ENCODE measurements around the gene GPR161.

Gene GPR161

DNA sequence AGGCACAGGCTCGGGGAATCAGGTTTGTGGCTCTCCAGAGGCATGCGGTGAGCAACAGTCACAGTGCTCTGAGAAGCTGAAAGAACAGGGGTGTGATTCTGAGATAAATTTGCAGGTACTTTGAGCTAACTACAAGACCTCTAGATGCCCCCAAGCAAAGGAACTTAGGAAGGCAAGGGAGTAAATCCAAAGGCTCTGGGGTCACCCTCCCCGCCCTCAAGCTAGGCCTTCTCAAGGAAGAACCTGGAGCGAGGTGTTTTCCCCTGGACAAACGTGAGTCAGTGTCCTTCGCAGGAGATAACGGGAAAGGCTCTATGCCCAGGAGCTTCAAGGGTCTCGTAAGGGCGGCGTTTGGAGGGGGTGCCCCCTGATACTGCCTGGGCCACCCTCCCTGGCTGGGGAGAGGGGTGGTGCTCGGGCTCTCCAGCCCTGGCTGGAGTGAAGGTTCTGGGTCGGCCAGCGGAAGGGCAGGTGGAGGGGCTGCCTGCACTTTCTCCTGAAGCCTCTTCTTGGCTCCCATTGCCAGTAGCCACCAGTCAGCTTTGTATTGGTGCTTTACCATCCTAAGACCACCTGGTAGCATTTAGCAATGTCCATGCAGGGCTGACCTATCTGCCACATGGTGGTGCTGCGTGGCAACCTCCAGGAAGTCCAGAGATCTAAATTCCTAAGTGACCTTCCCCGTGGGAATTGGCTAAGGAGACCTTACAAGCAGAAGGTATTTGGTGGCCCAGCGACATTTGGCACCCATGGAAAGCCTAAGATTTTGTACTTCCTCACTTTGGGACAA is 44.0 kb downstream of the GPR161 start:
- Histone ChIP-seq H3K4me3 (no peak overlapping the region), H3K9ac (ENCODE audit: insufficient read length) (no peak overlapping the region), H3K27ac (no peak overlapping the region), H3K9me3 (ENCODE audit: low read depth, low read length) (no peaks in the 10 kb centered on the region), H3K36me3 (ENCODE audit: insufficient read depth, low read length) (no peaks in the 10 kb centered on the region)
- TF ChIP-seq POLR2AphosphoS5 (IDR thresholded peaks at IDR 0.05; ENCODE audit: borderline replicate concordance, low read depth, low read length), result no peak
- no peak for TF ChIP-seq EZH2 (IDR thresholded peaks at IDR 0.05)
- TF ChIP-seq FOXP2 (optimal IDR thresholded peaks at IDR 0.05; ENCODE audit: control extremely low read depth, extremely low read length, insufficient read depth), result no peak
- no peak for DNase-seq (ENCODE audit: low read depth, low spot score)

DNA sequence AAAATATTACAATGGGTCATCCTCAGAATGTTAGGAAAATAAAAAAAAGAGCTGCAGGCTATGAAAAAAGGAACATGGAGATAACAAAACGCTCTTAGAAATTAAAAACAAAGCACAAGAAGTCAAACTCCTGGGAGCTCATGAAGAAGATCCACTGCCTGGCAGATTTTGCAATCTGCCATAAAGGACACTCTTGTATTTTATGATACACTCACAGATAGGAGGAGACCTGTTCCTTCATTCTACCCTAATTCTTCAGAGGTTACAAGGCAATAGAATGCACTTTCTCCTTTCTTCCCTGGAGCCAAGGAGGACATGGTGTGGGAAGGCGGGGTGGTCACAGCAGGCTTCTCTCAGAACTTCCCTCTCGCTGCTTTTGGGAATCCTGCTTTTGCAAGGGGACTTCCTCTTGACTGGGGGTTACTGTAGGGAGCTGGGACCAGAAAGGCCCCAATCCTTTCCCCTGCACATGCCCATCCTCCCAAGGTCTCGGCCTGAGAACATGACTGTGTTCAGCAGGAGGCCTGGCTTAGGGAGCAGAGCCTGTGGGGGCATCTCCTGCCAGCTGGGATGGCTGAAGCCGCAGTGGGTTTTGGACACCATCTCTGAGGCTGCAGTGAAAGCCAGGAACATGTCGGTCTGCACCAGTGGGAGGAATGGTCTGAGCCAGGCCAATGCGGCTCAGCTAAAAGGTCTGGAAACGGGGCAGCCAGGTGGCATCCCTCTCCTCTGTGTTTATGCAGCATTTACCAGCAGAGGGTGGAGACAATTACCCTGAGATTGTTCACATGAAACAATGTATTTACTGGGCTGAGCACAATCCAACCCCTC is 44.8 kb downstream of the GPR161 start:
- no peak for TF ChIP-seq FOXP2 (optimal IDR thresholded peaks at IDR 0.05; ENCODE audit: control extremely low read depth, extremely low read length, insufficient read depth)
- no peak for TF ChIP-seq EZH2 (IDR thresholded peaks at IDR 0.05)
- TF ChIP-seq POLR2AphosphoS5 (IDR thresholded peaks at IDR 0.05; ENCODE audit: borderline replicate concordance, low read depth, low read length), result no peak
- H3K9ac ChIP-seq (ENCODE audit: insufficient read length), result no peak overlapping the region

DNA sequence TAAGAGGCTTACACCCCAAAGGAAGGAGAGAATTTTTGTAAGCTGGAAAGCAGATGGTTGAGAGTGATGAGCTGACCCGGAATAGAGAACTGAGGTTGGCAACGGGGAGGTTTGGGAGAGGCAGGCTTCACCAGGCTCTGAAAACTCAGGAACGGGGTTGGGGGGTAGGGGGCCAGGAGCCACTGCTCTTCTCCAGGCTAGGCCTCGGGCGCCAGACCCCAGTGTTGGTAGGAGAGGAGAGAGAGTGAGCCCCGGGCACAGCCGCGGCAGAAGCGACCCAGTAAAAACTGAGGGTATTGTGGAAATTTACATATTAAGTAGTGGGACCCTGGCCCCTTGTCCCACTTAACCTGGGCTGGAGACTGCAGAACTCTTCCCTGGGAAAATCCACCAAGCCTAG is 45.7 kb downstream of the GPR161 start:
- DNase-seq (ENCODE audit: low read depth, low spot score), result no peak
- no peak overlapping the region for H3K9ac ChIP-seq (ENCODE audit: insufficient read length)
- TF ChIP-seq FOXP2 (optimal IDR thresholded peaks at IDR 0.05; ENCODE audit: control extremely low read depth, extremely low read length, insufficient read depth), result no peak
- no peak for TF ChIP-seq POLR2AphosphoS5 (IDR thresholded peaks at IDR 0.05; ENCODE audit: borderline replicate concordance, low read depth, low read length)
- TF ChIP-seq EZH2 (IDR thresholded peaks at IDR 0.05), result no peak
- no peaks in the 10 kb centered on the region for H3K36me3 ChIP-seq (ENCODE audit: insufficient read depth, low read length)
- H3K4me3 ChIP-seq, result no peak overlapping the region
- H3K27ac ChIP-seq, result no peak overlapping the region
- no peaks in the 10 kb centered on the region for H3K9me3 ChIP-seq (ENCODE audit: low read depth, low read length)

More for the DNA sequence above, 44.8 kb downstream of the GPR161 start:
- H3K27ac ChIP-seq, result no peak overlapping the region
- no peaks in the 10 kb centered on the region for H3K9me3 ChIP-seq (ENCODE audit: low read depth, low read length)
- H3K36me3 ChIP-seq (ENCODE audit: insufficient read depth, low read length), result no peaks in the 10 kb centered on the region
- no peak for DNase-seq (ENCODE audit: low read depth, low spot score)
- H3K4me3 ChIP-seq, result no peak overlapping the region

DNA sequence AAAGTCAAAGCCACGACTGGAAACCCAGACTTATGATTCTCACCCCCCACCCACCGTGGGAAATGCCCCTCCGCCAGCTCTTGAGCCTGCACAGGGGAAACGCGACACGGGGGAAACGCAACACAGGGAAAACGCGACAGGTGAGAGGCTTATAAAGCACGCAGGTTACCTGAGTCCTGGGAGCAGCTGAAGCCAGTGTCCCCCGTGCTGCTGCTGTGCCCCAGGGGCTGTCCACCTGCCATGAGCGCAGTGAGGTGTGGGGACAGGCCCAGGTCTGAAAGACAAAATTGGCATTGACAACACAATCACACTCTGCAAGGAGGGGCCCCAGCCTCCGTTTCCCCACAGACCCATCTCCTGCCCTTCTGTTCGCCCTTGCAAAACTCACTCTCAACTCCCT is 46.3 kb downstream of the GPR161 start:
- no peak overlapping the region for H3K9ac ChIP-seq (ENCODE audit: insufficient read length)
- H3K9me3 ChIP-seq (ENCODE audit: low read depth, low read length), result no peaks in the 10 kb centered on the region
- no peak for DNase-seq (ENCODE audit: low read depth, low spot score)
- TF ChIP-seq EZH2 (IDR thresholded peaks at IDR 0.05) (no peak), FOXP2 (optimal IDR thresholded peaks at IDR 0.05; ENCODE audit: control extremely low read depth, extremely low read length, insufficient read depth) (no peak), POLR2AphosphoS5 (IDR thresholded peaks at IDR 0.05; ENCODE audit: borderline replicate concordance, low read depth, low read length) (no peak)
- no peak overlapping the region for H3K4me3 ChIP-seq
- H3K27ac ChIP-seq, result no peak overlapping the region
- H3K36me3 ChIP-seq (ENCODE audit: insufficient read depth, low read length), result no peaks in the 10 kb centered on the region

DNA sequence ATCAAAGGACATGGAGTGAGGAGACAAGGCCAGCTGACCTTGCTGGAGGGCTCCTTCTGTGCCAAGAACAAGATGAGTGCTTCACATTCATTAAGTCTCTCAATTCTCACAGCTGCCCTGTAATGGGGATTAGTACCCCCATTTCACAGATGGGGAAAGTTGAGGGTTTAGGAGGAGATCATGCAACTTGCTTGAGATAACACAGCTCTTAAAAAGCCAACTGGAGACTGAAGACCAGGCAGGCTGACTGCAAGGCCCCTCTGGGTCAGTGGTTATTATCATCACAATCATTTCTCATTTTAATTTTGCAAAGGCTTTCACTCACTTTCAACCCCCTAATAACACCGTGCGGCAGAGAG is 46.8 kb downstream of the GPR161 start:
- no peak overlapping the region for H3K9ac ChIP-seq (ENCODE audit: insufficient read length)
- no peak overlapping the region for H3K27ac ChIP-seq
- H3K9me3 ChIP-seq (ENCODE audit: low read depth, low read length), result no peaks in the 10 kb centered on the region
- TF ChIP-seq POLR2AphosphoS5 (IDR thresholded peaks at IDR 0.05; ENCODE audit: borderline replicate concordance, low read depth, low read length), result no peak
- TF ChIP-seq FOXP2 (optimal IDR thresholded peaks at IDR 0.05; ENCODE audit: control extremely low read depth, extremely low read length, insufficient read depth), result no peak
- TF ChIP-seq EZH2 (IDR thresholded peaks at IDR 0.05), result no peak
- H3K36me3 ChIP-seq (ENCODE audit: insufficient read depth, low read length), result no peaks in the 10 kb centered on the region
- no peak for DNase-seq (ENCODE audit: low read depth, low spot score)
- no peak overlapping the region for H3K4me3 ChIP-seq

DNA sequence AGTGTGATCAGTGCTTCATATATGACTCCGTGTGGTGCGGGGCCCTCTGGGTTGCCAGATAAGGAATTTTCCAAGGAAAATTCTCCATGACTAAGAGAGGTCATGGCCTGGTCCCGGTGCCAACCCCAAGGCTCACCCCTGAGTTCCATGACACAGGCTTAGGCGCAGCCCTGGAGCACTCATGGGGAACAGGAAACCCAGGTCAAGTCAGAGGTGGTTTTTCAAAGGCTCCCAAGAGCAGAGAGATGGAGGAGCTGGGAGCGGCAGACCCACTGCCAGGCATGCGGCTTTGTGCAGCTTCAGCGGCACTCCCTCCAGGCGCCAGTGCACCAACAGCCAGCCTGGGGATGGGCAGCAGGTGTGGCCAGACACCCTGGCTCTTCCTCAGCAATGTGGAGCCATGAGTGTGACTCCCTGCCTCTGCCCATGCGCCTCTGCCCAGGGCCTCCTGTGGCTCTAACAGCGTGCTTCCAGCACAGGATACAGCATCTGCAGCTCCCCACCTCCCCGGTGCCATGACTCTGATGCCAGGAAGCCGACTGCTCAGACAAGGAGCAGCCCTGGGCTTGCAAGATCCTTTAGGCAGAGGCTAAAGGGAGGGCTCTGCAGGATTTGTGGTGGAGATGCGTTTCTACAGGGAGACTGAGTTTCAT is 47.3 kb downstream of the GPR161 start:
- DNase-seq (ENCODE audit: low read depth, low spot score), result no peak
- Histone ChIP-seq H3K9ac (ENCODE audit: insufficient read length) (no peak overlapping the region), H3K36me3 (ENCODE audit: insufficient read depth, low read length) (no peaks in the 10 kb centered on the region), H3K9me3 (ENCODE audit: low read depth, low read length) (no peaks in the 10 kb centered on the region), H3K27ac (no peak overlapping the region), H3K4me3 (no peak overlapping the region)
- TF ChIP-seq EZH2 (IDR thresholded peaks at IDR 0.05) (no peak), POLR2AphosphoS5 (IDR thresholded peaks at IDR 0.05; ENCODE audit: borderline replicate concordance, low read depth, low read length) (no peak), FOXP2 (optimal IDR thresholded peaks at IDR 0.05; ENCODE audit: control extremely low read depth, extremely low read length, insufficient read depth) (no peak)

DNA sequence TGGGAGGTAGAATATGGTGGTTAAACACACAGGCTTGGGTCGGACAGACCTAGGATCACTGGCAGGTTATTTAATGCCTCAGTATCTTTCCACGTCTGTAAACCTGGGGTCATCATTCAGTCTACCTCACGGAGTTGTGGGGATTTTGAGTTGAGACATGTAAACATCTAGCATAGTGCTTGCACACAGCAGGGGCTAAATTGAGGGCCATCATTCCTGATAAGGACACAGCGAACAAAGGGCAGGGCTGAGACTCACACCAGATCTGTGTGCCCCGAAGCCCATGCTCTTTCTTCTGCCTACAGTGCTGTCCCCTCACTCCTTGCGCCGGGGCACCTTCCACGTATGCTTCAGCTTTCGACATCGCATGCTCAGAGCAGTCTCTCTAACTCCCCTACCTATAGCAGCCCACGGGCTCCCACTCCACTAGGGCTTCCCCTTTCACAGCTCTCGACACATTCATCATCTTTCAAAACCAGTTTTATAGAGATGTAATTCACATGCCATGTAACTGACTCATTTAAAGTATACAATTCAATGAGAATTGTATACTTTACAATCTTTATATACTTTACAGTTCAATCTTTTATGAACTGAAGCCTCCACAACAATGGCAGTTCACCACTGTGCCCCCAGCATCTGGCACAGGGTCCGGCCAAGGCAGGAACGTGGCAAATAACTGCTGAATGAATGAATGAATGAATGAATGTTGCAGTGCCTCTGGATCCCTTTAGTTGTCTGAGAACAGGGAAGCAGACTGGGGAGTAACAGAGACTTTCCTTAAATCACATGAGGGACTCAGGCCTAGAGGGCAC is 48.0 kb downstream of the GPR161 start:
- no peak for DNase-seq (ENCODE audit: low read depth, low spot score)
- H3K36me3 ChIP-seq (ENCODE audit: insufficient read depth, low read length), result no peaks in the 10 kb centered on the region
- no peaks in the 10 kb centered on the region for H3K9me3 ChIP-seq (ENCODE audit: low read depth, low read length)
- H3K9ac ChIP-seq (ENCODE audit: insufficient read length), result no peak overlapping the region
- no peak for TF ChIP-seq FOXP2 (optimal IDR thresholded peaks at IDR 0.05; ENCODE audit: control extremely low read depth, extremely low read length, insufficient read depth)
- no peak for TF ChIP-seq EZH2 (IDR thresholded peaks at IDR 0.05)
- no peak for TF ChIP-seq POLR2AphosphoS5 (IDR thresholded peaks at IDR 0.05; ENCODE audit: borderline replicate concordance, low read depth, low read length)
- no peak overlapping the region for H3K4me3 ChIP-seq
- H3K27ac ChIP-seq, result no peak overlapping the region

Measured in SK-N-MC (cell line).